ENCODE results near the gene PIGP. TPM values are rescaled to one million over a fixed set of nuclear protein-coding genes. Genes with fewer than 3 reads are reported as not detected.

PIGP gene
- total RNA-seq, 4 donors from 2014 or later = 0.80 to 10.2 (median 7.6) TPM

- no peak overlapping the region for H3K27ac ChIP-seq
- TF ChIP-seq EP300 (IDR thresholded peaks at IDR 0.05; ENCODE audit: low read depth) = no peak
- TF ChIP-seq POLR2A (IDR thresholded peaks at IDR 0.05) = no peak
- no peak for TF ChIP-seq POLR2AphosphoS5 (IDR thresholded peaks at IDR 0.05)
- no peak for TF ChIP-seq CTCF (IDR thresholded peaks at IDR 0.05)
- H3K27me3 ChIP-seq = no peaks in the 10 kb centered on the region
- no peak for DNase-seq
- intact Hi-C loops (cut with DNase I; ENCODE audit: low total_unique reads) = no loop called here
- H3K36me3 ChIP-seq = no peaks in the 10 kb centered on the region
- no peak overlapping the region for H3K4me3 ChIP-seq
- H3K4me1 ChIP-seq = peaks cover 0 to 13% (median 7%) of the 10 kb centered on the region in 4 donors
- 89 to 100% methylated on average over 4 to 6 of the region's 6 CpGs for WGBS, 2 donors (ENCODE audit: low coverage in 1 of 2)
- H3K9me3 ChIP-seq = no peaks in the 10 kb centered on the region
- in situ Hi-C loops (cut with MboI; ENCODE audit: low pct_ligation_motif_present in 1 of 4, low pct_unique_long_range_greater_than_20kb in 1 of 4, low sequenced_read_pairs in 3 of 4) = no loop called here
Measured at GRCh38 chr21:37043818-37044217, 29.1 kb downstream of the PIGP start.

DNA sequence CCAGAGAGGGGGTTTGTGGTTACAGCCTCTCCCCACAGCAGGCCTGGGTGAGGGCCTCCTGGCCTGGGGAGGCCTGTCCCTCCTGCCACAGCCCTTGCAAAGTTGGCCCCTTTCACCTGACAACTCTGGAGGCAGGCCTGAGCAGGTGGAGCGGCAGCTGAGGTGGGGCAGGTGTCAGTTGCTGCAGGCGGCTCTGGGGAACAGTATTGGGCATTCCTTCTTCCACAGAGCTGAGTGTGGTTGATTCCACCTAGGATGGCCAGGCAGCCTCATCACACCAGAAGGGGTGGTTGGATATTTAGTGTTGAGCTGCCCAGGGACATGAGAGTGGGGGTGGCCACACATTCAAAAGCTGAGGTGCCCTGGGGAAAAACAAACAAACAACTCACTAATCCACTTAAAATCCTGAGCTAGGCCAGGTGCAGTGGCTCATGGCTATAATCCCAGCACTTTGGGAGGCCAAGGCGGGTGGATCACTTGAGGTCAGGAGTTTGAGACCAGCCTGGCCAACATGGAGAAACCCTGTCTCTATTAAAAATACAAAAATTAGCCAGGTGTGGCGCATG is 31.1 kb downstream of the PIGP start:
- DNase-seq = no peak
- no peak for TF ChIP-seq POLR2AphosphoS5 (IDR thresholded peaks at IDR 0.05)
- no peak for TF ChIP-seq CTCF (IDR thresholded peaks at IDR 0.05)
- TF ChIP-seq POLR2A (IDR thresholded peaks at IDR 0.05) = no peak

DNA sequence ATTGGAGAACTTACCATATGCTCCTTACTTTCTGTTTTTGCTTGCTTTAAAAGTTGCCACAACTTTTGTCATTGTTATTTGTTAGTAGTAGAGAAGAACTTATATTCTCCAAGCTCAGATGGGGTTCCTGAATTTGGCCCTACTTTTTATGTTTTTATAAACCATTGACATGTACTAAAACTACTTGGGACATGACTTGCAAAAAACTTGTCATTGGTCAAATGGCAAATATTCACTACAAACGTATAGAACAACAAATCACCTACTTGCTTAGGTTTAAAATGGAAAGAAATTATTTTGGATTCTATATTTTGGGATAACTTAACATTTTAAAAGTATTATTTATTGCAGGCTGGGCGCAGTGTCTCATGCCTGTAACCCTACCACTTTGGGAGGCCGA is 32.7 kb downstream of the PIGP start:
- in situ Hi-C loops (cut with MboI; ENCODE audit: low pct_ligation_motif_present in 1 of 4, low pct_unique_long_range_greater_than_20kb in 1 of 4, low sequenced_read_pairs in 3 of 4) = no loop called here
- no peak for DNase-seq
- 83 to 92% methylated on average over 3 of the region's 3 CpGs for WGBS, 2 donors (ENCODE audit: low coverage in 1 of 2)
- TF ChIP-seq POLR2AphosphoS5 (IDR thresholded peaks at IDR 0.05) (no peak), CTCF (IDR thresholded peaks at IDR 0.05) (no peak), POLR2A (IDR thresholded peaks at IDR 0.05) (no peak), EP300 (IDR thresholded peaks at IDR 0.05; ENCODE audit: low read depth) (no peak)
- Histone ChIP-seq H3K36me3 (no peaks in the 10 kb centered on the region), H3K4me3 (no peak overlapping the region), H3K27me3 (no peaks in the 10 kb centered on the region), H3K4me1 (no peaks in the 10 kb centered on the region), H3K9me3 (no peaks in the 10 kb centered on the region), H3K27ac (no peak overlapping the region)
- intact Hi-C loops (cut with DNase I; ENCODE audit: low total_unique reads) = no loop called here

More for the DNA sequence above, 31.1 kb downstream of the PIGP start:
- H3K4me1 ChIP-seq = peaks cover 0 to 6% (median 2%) of the 10 kb centered on the region in 4 donors
- 86 to 90% methylated on average over 1 to 4 of the region's 4 CpGs for WGBS, 2 donors (ENCODE audit: low coverage in 1 of 2)
- H3K9me3 ChIP-seq = no peaks in the 10 kb centered on the region
- intact Hi-C loops (cut with DNase I; ENCODE audit: low total_unique reads) (no loop called here), in situ Hi-C loops (cut with MboI; ENCODE audit: low pct_ligation_motif_present in 1 of 4, low pct_unique_long_range_greater_than_20kb in 1 of 4, low sequenced_read_pairs in 3 of 4) (no loop called here)
- no peak overlapping the region for H3K27ac ChIP-seq
- H3K27me3 ChIP-seq = no peaks in the 10 kb centered on the region
- H3K36me3 ChIP-seq = no peaks in the 10 kb centered on the region
- no peak overlapping the region for H3K4me3 ChIP-seq

DNA sequence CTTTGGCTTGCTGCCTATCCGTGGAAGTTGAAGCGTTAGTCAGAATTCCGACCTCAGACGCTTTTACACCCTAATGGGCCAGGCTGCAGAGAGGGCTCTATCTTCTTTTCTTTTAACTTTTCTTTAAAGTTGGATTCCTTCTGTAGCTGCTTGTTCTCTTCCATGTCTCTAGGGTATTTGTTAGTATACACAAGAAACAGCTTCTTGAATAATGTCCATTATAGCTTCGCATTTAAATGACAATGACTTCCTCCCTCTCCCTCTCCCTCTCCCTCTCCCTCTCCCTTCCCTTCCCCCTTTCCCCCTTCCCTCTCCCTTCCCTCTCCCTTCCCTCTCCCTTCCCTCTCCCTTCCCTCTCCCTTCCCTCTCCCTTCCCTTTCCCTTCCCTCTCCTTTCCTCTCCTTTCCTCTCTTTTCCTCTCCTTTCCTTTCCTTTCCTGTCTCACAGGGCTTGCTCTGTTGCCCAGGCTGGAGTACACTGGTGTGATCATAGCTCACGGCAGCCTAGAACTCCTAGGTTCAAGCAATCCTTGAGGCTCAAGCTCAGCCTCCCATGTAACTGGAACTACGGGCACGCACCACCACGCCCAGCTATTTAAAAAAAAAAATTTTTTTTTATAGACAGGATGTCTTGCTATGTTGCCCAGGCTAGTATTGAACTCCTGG is 33.3 kb downstream of the PIGP start:
- Histone ChIP-seq H3K9me3 (no peaks in the 10 kb centered on the region), H3K27ac (no peak overlapping the region), H3K4me3 (no peak overlapping the region), H3K27me3 (no peaks in the 10 kb centered on the region), H3K36me3 (no peaks in the 10 kb centered on the region), H3K4me1 (no peaks in the 10 kb centered on the region)
- intact Hi-C loops (cut with DNase I; ENCODE audit: low total_unique reads) = loop anchor here (5.0 kb wide), 1 partner anchor 113 kb away; no protein-coding TSS in a partner anchor
- 43 to 76% methylated on average over 1 to 9 of the region's 9 CpGs for WGBS, 2 donors (ENCODE audit: low coverage in 1 of 2)
- in situ Hi-C loops (cut with MboI; ENCODE audit: low pct_ligation_motif_present in 1 of 4, low pct_unique_long_range_greater_than_20kb in 1 of 4, low sequenced_read_pairs in 3 of 4) = no loop called here
- no peak for DNase-seq
- TF ChIP-seq POLR2A (IDR thresholded peaks at IDR 0.05) (no peak), CTCF (IDR thresholded peaks at IDR 0.05) (no peak), EP300 (IDR thresholded peaks at IDR 0.05; ENCODE audit: low read depth) (no peak), POLR2AphosphoS5 (IDR thresholded peaks at IDR 0.05) (no peak)

All from transverse colon (tissue), 4 donors.